Measurements from ENCODE around the gene ARHGEF2.

The ARHGEF2 gene

DNA sequence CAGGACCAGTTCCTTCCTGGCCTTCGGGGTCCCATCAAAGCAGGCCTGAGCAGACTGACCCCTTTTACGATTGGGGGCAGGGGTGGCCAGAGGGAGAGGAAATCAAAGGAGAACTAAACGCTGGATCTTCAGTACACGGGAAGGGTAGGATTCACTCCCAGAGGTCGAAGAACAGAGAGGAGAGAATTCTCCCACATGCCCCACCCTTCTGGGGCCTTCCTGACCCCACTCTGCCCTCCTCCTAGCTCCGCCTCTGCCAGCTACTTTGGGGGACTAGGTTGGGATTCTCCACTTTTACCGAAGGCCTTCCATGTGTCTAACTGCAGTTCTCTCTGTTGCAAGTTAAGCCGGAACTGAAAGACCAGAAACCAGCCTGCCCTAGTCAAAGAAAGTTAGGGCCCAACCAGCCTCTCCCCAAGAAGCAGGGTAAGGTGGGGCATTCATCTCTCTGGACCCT lies 654 bp upstream of the ARHGEF2 start:
- TF ChIP-seq, protein P1, sequence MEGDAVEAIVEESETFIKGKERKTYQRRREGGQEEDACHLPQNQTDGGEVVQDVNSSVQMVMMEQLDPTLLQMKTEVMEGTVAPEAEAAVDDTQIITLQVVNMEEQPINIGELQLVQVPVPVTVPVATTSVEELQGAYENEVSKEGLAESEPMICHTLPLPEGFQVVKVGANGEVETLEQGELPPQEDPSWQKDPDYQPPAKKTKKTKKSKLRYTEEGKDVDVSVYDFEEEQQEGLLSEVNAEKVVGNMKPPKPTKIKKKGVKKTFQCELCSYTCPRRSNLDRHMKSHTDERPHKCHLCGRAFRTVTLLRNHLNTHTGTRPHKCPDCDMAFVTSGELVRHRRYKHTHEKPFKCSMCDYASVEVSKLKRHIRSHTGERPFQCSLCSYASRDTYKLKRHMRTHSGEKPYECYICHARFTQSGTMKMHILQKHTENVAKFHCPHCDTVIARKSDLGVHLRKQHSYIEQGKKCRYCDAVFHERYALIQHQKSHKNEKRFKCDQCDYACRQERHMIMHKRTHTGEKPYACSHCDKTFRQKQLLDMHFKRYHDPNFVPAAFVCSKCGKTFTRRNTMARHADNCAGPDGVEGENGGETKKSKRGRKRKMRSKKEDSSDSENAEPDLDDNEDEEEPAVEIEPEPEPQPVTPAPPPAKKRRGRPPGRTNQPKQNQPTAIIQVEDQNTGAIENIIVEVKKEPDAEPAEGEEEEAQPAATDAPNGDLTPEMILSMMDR (conservative IDR thresholded peaks at IDR 0.05): no peak
- H3K27ac ChIP-seq: peak overlapping the region; percentile 78; the same call in 1 of the 2 replicates

DNA sequence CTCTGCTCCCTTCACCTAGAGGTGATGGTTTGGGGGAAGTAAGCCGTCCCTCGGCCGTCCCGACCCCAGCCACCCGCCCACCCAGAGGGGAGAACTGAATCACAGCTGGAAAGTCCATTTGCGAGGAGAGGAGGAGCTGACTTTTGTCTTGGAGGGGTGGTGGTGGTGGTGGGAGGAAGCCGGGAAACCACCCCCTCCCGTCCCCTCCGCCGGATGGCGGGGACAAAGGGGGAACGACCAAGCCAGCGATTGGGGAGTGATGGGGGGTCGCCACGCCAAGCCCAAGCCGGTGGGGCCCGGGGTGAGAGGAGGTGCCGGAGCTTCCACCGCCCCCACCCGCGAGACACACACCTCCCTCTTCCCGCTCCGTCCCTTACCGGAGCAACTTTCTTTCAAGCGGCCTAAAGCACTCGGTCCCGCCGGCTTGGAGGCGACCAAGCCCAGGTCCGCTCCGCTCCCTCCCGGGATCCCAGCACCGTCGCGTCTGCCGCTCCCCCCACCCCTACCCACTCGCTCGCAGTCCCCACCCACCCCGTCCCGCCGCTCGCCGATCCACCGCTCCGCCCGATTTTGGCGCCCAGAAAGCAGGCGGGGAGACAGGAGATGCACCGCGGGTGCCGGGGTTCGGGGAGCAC lies 540 bp downstream of the ARHGEF2 start:
- H3K27ac ChIP-seq: peak overlapping the region; percentile 78
- TF ChIP-seq, protein P1 (conservative IDR thresholded peaks at IDR 0.05): no peak

DNA sequence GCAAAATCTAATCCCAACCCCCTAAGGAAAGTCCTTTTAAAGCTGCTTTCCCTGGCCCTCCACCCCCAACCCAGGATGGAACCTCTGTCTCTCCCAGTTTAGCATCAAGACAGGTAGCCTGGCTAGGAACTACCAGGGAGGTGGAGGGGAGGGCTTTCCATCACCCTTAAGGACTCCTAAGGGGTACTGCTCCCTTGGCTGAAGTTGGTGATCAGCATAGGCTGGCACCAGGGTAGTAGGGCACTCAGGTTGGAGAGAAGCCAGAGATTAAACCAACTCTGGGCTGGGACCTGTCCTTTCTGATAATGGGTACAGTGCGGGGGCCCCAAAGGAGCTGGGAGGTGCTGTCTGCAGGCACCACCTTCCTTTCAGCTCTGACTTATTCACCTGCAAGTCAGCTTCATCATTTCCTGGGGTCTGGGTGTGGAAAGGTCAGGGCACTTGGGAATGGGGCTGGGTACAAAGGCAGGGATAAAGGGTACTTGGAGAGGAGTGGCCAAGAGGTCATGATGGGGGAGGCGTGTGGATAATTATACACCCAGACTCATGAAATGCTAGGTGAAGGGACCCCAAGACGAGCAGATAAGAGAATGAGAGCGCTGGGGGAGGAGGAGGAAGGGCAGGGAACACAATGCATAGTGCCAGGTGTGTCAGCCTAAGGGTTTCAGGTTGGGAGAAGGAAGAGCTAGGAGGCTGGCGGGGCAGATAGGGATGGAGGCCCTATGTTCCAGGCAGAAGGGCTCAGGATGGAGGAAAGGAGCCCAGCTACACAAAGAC lies 1.2 kb downstream of the ARHGEF2 start:
- TF ChIP-seq, protein P1 (conservative IDR thresholded peaks at IDR 0.05): no peak
- H3K27ac ChIP-seq: peak overlapping the region; percentile 78; the same call in 1 of the 2 replicates

DNA sequence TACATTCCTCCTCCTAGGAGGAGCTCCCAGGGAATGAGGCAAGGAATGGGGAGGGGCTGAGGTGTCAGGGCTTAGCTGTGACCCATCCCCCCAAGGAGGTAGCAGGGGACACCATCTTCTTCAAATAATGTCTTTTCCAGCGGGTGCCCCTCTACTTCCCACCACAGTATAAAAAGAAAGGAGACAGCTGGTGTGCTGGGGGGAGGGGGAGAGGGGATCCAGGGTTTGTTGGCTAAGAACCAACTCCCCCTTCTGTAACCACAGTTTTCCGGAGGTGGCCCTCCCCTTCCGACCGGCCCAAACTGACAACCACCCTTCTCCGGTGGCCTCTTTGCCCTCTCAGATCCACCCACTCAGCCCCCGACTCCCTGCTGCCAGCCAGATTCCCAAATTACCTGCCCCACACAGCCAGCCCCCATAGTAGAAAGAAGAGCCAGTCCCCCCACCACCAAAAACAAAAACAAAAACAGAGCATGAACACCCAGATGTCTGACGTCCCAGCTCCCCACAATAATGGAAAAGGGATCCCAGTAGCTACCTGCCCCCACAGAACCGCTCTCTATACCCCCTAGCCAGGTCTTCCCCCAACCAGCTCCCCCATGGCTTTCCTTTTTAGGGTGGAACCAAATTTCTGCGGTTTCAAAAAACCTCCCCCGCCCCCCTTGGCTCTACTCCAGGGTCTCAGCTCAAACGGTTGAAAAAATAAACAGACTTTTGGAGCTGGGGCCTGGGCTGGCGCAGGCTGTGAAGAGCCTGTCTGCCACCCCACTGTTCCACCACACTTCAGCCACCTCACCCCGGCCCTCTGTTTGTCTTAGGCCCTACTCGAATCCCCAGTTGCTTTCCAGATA lies 2.1 kb downstream of the ARHGEF2 start:
- TF ChIP-seq, protein P1 (conservative IDR thresholded peaks at IDR 0.05): no peak
- peak overlapping the region; percentile 78; the same call in 1 of the 2 replicates for H3K27ac ChIP-seq

DNA sequence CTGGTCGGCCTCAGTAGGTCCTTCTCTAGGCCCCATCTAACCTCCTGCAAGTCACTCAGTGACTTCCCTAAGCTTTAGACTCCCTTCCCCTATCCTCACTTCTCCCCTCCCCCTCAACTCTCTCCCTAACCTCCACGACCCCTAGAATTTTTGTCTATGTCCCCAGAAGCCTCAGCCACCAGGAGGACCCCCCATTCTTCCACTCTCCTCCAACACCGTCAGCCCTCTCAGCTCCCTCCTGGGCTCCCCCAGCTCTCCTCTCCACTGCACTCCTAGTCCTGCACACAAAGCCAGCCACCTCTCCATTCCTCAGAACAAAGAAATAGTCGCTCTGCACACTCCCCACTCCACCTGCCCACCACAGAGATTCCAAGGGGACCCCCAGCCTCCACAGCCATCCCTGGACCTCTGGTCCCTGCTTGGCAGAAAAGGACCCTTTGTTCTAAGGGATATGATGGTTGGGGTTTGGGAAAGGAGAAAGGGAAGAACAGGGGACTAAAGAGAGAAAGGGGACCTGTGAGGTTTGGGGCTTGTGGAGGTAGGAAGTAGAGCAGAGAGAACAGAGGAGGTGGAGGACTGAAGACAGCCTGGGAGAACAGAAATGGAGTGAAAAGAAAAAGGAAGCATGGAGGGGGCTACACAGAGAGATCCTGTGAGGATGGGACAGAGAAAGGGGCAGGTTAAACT lies 2.8 kb downstream of the ARHGEF2 start:
- H3K27ac ChIP-seq: no peak overlapping the region
- TF ChIP-seq, protein P1 (conservative IDR thresholded peaks at IDR 0.05): no peak

DNA sequence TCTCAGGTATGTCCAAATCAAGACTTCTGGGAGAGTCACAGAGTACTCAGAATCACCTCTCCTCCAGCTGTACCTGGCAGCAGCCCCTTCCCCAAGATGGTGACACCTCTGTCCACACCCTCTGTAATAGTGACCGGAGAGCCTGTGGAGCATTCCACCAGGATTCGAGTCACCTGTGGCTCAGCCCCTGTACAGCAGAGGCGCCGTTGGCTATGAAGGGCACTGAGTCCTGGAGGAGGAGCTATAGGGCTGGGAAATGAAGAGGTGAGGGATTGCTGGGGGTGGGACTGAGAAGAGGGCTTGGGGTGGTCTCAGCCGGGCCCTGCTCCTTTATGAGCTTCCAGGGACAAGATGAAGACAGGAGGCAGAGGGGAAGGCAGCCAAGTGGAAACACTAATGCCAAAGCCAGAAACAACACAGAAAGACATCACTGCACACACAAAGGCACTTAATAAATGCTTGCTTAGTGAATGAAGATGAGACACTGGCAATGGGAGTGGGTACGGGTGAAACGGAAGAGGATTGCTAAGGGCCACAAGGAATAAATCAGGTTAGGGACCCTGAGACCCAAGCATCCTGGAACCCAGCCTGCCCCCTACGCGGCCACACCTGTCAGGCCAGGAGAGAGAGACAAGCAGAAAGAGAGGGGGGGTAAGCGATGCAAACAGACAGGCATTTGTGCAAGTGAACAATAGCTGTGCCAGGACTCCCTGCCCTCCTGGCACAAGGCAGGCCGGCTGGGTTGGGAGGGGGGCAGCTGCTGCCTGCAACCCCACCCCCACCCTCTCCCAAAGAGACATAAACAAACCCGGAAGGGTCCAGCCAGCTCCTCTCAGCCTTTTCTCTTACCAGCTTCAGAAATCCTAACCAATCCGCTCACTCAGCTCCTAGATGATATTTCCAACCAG lies 3.9 kb downstream of the ARHGEF2 start:
- TF ChIP-seq, protein P1 (conservative IDR thresholded peaks at IDR 0.05): no peak
- H3K27ac ChIP-seq: no peak overlapping the region
